H1 (cell line): ENCODE results near the gene SSC5D. TPM values are rescaled to one million over a fixed set of nuclear protein-coding genes. Genes with fewer than 3 reads are reported as not detected.
A peak's percentile ranks its signal among the peaks of the same experiment; 100 is the strongest.

Experiments
- ASH2L ChIP-seq: fragments of 200-600, 300-600 bp; sonication (generic); IDR thresholded peaks from one replicate; pipeline ENCODE4 v1.7.1; 2017; ENCODE audit warnings: low read length
- CBX8 ChIP-seq: fragments of 300-800, 300-1000 bp; sonication (generic); IDR thresholded peaks from 2 replicates; pipeline ENCODE4 v1.7.1; 2016; ENCODE audit warnings: low read depth, low read length, borderline replicate concordance
- CREB1 ChIP-seq: IDR thresholded peaks from 2 replicates; pipeline ENCODE4 v1.6.1; 2012; ENCODE audit warnings: inconsistent platforms
- FOSL1 ChIP-seq: IDR thresholded peaks from 2 replicates; pipeline ENCODE4 v1.6.1; 2011; ENCODE audit warnings: mild to moderate bottlenecking, low read depth, low read length, moderate library complexity; ENCODE audit not compliant: insufficient read depth
- GABPA ChIP-seq: IDR thresholded peaks from 2 replicates; pipeline ENCODE4 v1.6.1; 2011; ENCODE audit warnings: mild to moderate bottlenecking, low read length, moderate library complexity, borderline replicate concordance; ENCODE audit not compliant: insufficient read depth
- GTF2F1 ChIP-seq: IDR thresholded peaks from 2 replicates; pipeline ENCODE4 v1.6.1; 2012; ENCODE audit warnings: low read depth, low read length, improper control_type of control experiment, borderline replicate concordance
- HDAC6 ChIP-seq: IDR thresholded peaks from one replicate; pipeline ENCODE4 v1.7.1; 2012; ENCODE audit warnings: low read depth, mild to moderate bottlenecking, inconsistent platforms, low read length, moderate library complexity
- JUND ChIP-seq: IDR thresholded peaks from 2 replicates; pipeline ENCODE4 v1.6.1; 2011; ENCODE audit warnings: mild to moderate bottlenecking, improper control_type of control experiment, low read length
- KDM4A ChIP-seq: IDR thresholded peaks from one replicate; pipeline ENCODE4 v1.7.1; 2012; ENCODE audit warnings: low read depth, mild to moderate bottlenecking, moderate library complexity, low read length, inconsistent platforms; ENCODE audit not compliant: severe bottlenecking
- PHF8 ChIP-seq: fragments of 200-600 bp; sonication (generic); conservative IDR thresholded peaks from 2 replicates; pipeline ENCODE4 v1.7.1; 2012; ENCODE audit warnings: low read depth, mild to moderate bottlenecking, inconsistent platforms, low read length, moderate library complexity
- RFX5 ChIP-seq: IDR thresholded peaks from 2 replicates; pipeline ENCODE4 v1.6.1; 2011; ENCODE audit warnings: low read depth, low read length, improper control_type of control experiment, borderline replicate concordance
- SIN3A ChIP-seq, 2 experiments: IDR thresholded peaks in 1 of 2; conservative IDR thresholded peaks in 1 of 2; 2 replicates each; pipeline ENCODE4 v1.6.1; 2011 to 2012; ENCODE audit warnings: low read length in 2 of 2, improper control_type of control experiment in 1 of 2, low read depth in 1 of 2, mild to moderate bottlenecking in 1 of 2
- SIRT6 ChIP-seq: IDR thresholded peaks from one replicate; pipeline ENCODE4 v1.7.1; 2012; ENCODE audit warnings: low read length, inconsistent platforms
- SP1 ChIP-seq: IDR thresholded peaks from 2 replicates; pipeline ENCODE4 v1.6.1; 2011; ENCODE audit warnings: low read depth, low read length
- TCF12 ChIP-seq: IDR thresholded peaks from 2 replicates; pipeline ENCODE4 v1.6.1; 2011; ENCODE audit warnings: low read depth, mild to moderate bottlenecking, low read length
- TEAD4 ChIP-seq: IDR thresholded peaks from 2 replicates; pipeline ENCODE4 v1.6.1; 2012; ENCODE audit warnings: low read depth, low read length, inconsistent platforms, mixed read lengths
- polyA plus RNA-seq, 7 experiments: library from polyadenylated mRNA; depleted of rRNA in 3 of 7; stranded (reverse) in 5 of 7; unstranded in 2 of 7; fragments of >200 nt in 5 of 7; fragments of 200-250 nt in 2 of 7; gene quantifications; 1 replicate in 5 of 7; 2 replicates in 1 of 7; 4 replicates in 1 of 7; pipeline versions ENCODE4 v1.2.1 to v1.2.3, GENCODE V29; 2011 to 2013; ENCODE audit warnings: missing spikeins in 2 of 7, mixed read lengths in 2 of 7
- total RNA-seq: library from RNA; stranded (reverse); fragmentation: NEBNext Ultra II Directional; extraction: Animal tissue kit (Norgen Biotek cat#: 25700); gene quantifications from 2 replicates; pipeline ENCODE4 v1.2.1, GENCODE V29; 2021
- TF ChIP-seq, protein P1 (sequence below): IDR thresholded peaks from 2 replicates; pipeline ENCODE4 v1.6.1; 2012; ENCODE audit warnings: low read length, inconsistent platforms
- TF ChIP-seq, protein P2 (sequence below): IDR thresholded peaks from 2 replicates; pipeline ENCODE4 v1.6.1; 2011; ENCODE audit warnings: low read length, improper control_type of control experiment
- TF ChIP-seq, protein P3 (sequence below): IDR thresholded peaks from 2 replicates; pipeline ENCODE4 v1.6.1; 2012; ENCODE audit warnings: inconsistent platforms
- TF ChIP-seq, protein P4 (sequence below): IDR thresholded peaks from 2 replicates; pipeline ENCODE4 v1.6.1; 2011; ENCODE audit warnings: low read depth, mild to moderate bottlenecking, low read length; ENCODE audit not compliant: insufficient read depth

Gene SSC5D
- total and polyA plus RNA-seq, 2 of the 8 experiments (the other 6 are each of a cell fraction or from before 2014, with no cell fraction given), result 0.39 to 1.7 TPM

DNA sequence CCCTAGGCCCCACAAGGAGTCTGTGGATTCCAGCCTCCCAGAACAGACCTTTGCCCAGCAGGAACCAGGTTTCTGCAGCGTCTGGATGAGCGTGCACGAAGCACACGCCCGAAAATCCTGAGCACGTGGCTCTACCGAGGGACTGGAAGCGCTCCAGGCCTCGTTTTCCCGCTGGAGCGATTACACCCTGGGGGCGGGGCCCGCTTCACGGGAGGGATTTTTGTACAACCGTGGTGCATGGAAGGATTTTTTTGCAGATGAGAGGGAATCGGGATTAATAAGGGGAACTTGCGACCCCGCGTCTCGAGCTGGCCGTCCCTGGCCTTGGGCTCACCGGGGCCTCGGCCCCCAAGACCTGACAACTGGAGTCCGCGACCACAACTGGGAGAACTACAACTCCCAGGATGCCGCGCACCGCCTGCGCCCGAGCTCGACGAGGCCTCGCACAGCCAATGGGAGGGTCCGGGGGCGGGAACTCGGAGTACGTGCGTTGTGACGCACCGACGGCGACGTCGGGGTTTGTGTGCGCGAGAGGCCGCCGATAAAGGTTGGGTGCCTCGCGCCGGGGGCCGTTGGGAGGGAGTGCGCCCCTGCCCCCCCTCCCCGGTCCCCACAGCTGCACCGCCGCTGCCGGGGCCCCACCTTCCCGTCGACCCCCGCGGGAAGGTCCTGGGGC, 12.0 kb upstream of the SSC5D start, which contains the start of gene ZNF628 (continued):
- TF ChIP-seq, protein P1, sequence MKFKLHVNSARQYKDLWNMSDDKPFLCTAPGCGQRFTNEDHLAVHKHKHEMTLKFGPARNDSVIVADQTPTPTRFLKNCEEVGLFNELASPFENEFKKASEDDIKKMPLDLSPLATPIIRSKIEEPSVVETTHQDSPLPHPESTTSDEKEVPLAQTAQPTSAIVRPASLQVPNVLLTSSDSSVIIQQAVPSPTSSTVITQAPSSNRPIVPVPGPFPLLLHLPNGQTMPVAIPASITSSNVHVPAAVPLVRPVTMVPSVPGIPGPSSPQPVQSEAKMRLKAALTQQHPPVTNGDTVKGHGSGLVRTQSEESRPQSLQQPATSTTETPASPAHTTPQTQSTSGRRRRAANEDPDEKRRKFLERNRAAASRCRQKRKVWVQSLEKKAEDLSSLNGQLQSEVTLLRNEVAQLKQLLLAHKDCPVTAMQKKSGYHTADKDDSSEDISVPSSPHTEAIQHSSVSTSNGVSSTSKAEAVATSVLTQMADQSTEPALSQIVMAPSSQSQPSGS, result no peak
- TF ChIP-seq JUND (no peak), GABPA (no peak), ASH2L (peak; percentile 67), CBX8 (no peak), SP1 (peak; percentile 85), TCF12 (no peak), PHF8 (peak; percentile 63), FOSL1 (no peak), SIN3A (conservative IDR thresholded peaks at IDR 0.05 in 1 of 2, IDR thresholded peaks at IDR 0.05 in 1 of 2; ENCODE audit: low read depth in 1 of 2, low read length in 2 of 2) (peak; percentile 36 to 74; a peak in 1 of 4 replicates), SIRT6 (no peak), GTF2F1 (peak; percentile 45; the same call in 1 of the 2 replicates), TEAD4 (no peak), HDAC6 (no peak), CREB1 (peak; percentile 98), RFX5 (no peak), KDM4A (peak; percentile 62)
- TF ChIP-seq, protein P2, sequence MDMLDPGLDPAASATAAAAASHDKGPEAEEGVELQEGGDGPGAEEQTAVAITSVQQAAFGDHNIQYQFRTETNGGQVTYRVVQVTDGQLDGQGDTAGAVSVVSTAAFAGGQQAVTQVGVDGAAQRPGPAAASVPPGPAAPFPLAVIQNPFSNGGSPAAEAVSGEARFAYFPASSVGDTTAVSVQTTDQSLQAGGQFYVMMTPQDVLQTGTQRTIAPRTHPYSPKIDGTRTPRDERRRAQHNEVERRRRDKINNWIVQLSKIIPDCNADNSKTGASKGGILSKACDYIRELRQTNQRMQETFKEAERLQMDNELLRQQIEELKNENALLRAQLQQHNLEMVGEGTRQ, result no peak; the same call in 1 of the 2 replicates
- TF ChIP-seq, protein P3, sequence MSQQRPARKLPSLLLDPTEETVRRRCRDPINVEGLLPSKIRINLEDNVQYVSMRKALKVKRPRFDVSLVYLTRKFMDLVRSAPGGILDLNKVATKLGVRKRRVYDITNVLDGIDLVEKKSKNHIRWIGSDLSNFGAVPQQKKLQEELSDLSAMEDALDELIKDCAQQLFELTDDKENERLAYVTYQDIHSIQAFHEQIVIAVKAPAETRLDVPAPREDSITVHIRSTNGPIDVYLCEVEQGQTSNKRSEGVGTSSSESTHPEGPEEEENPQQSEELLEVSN, result peak; percentile 100
- TF ChIP-seq, protein P4, sequence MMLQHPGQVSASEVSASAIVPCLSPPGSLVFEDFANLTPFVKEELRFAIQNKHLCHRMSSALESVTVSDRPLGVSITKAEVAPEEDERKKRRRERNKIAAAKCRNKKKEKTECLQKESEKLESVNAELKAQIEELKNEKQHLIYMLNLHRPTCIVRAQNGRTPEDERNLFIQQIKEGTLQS, result peak; percentile 90
